Immature natural killer cell (primary cell): ENCODE measurements around the gene NRXN3. TPM values are rescaled to one million over a fixed set of nuclear protein-coding genes. Genes with fewer than 3 reads are reported as not detected.

Source experiments
- DNase-seq, 3 donors: peaks; one replicate each; pipeline ENCODE4 v3.0.0; 2022; ENCODE audit warnings: mixed read lengths in 1 of 3
- H3K27ac Mint-ChIP-seq, 6 donors: one replicate each; pipeline ENCODE4 v1.8.0; 2020; ENCODE audit warnings: mixed read lengths in 6 of 6, mild to moderate bottlenecking in 5 of 6, inconsistent platforms in 4 of 6, moderate library complexity in 3 of 6
- H3K27me3 Mint-ChIP-seq, 3 donors: one replicate each; pipeline ENCODE4 v1.8.0; 2020 to 2021; ENCODE audit warnings: low read depth in 3 of 3, mild to moderate bottlenecking in 3 of 3, mixed read lengths in 3 of 3, moderate library complexity in 3 of 3, inconsistent platforms in 1 of 3
- H3K36me3 Mint-ChIP-seq, 3 donors: one replicate each; pipeline ENCODE4 v1.8.0; 2020; ENCODE audit warnings: mixed read lengths in 3 of 3, inconsistent platforms in 2 of 3, mild to moderate bottlenecking in 2 of 3
- H3K4me1 Mint-ChIP-seq, 2 donors: one replicate each; pipeline ENCODE4 v1.8.0; 2020; ENCODE audit warnings: inconsistent platforms in 2 of 2, mild to moderate bottlenecking in 2 of 2, mixed read lengths in 2 of 2, moderate library complexity in 1 of 2
- H3K4me3 Mint-ChIP-seq, 5 donors: one replicate each; pipeline ENCODE4 v1.8.0; 2020; ENCODE audit warnings: mild to moderate bottlenecking in 5 of 5, mixed read lengths in 5 of 5, inconsistent platforms in 3 of 5, moderate library complexity in 3 of 5
- H3K9me3 Mint-ChIP-seq, 6 donors: one replicate each; pipeline ENCODE4 v1.8.0; 2020; ENCODE audit warnings: mild to moderate bottlenecking in 6 of 6, mixed read lengths in 6 of 6, inconsistent platforms in 4 of 6, moderate library complexity in 3 of 6
- polyA plus RNA-seq, 3 donors: library from polyadenylated mRNA; unstranded; fragments of 300-500 nt; fragmentation: Illumina TruSeq; gene quantifications; one replicate each; pipeline ENCODE4 v1.2.3, GENCODE V29; 2021

NRXN3 gene
- polyA plus RNA-seq, 3 donors from 2014 or later = not detected

GRCh38 chr14:78840898-78841297, 670.7 kb downstream of the NRXN3 start:
- Mint-ChIP-seq H3K27me3 (peaks cover 0 to 2% (median 0%) of the 10 kb centered on the region in 3 donors), H3K36me3 (no peaks in the 10 kb centered on the region), H3K4me3 (no peak overlapping the region), H3K4me1 (no peaks in the 10 kb centered on the region), H3K27ac (no peak overlapping the region), H3K9me3 (peaks cover 2 to 9% (median 4%) of the 10 kb centered on the region in 6 donors)
- no peak for DNase-seq

- Mint-ChIP-seq H3K27ac (no peak overlapping the region), H3K36me3 (no peaks in the 10 kb centered on the region), H3K4me1 (no peaks in the 10 kb centered on the region), H3K4me3 (no peak overlapping the region), H3K27me3 (peaks cover 0 to 2% (median 0%) of the 10 kb centered on the region in 3 donors), H3K9me3 (peaks cover 0 to 14% (median 4%) of the 10 kb centered on the region in 6 donors)
- no peak for DNase-seq
Measured at GRCh38 chr14:78847801-78848200, 677.6 kb downstream of the NRXN3 start.

GRCh38 chr14:78848234-78848820, 678.2 kb downstream of the NRXN3 start:
- Mint-ChIP-seq H3K4me1 (no peaks in the 10 kb centered on the region), H3K4me3 (no peak overlapping the region), H3K27me3 (peaks cover 0 to 2% (median 0%) of the 10 kb centered on the region in 3 donors), H3K36me3 (no peaks in the 10 kb centered on the region), H3K9me3 (peaks cover 0 to 14% (median 4%) of the 10 kb centered on the region in 6 donors), H3K27ac (no peak overlapping the region)
- no peak for DNase-seq

GRCh38 chr14:78849952-78850351, 679.8 kb downstream of the NRXN3 start:
- H3K9me3 Mint-ChIP-seq = peaks cover 0 to 12% (median 3%) of the 10 kb centered on the region in 6 donors
- H3K36me3 Mint-ChIP-seq = no peaks in the 10 kb centered on the region
- DNase-seq = no peak
- H3K27me3 Mint-ChIP-seq = no peaks in the 10 kb centered on the region
- H3K27ac Mint-ChIP-seq = no peak overlapping the region
- H3K4me3 Mint-ChIP-seq = no peak overlapping the region
- H3K4me1 Mint-ChIP-seq = no peaks in the 10 kb centered on the region

GRCh38 chr14:78851189-78851588, 681.0 kb downstream of the NRXN3 start:
- no peak overlapping the region for H3K4me3 Mint-ChIP-seq
- no peaks in the 10 kb centered on the region for H3K4me1 Mint-ChIP-seq
- no peaks in the 10 kb centered on the region for H3K27me3 Mint-ChIP-seq
- no peak overlapping the region for H3K27ac Mint-ChIP-seq
- H3K36me3 Mint-ChIP-seq = no peaks in the 10 kb centered on the region
- H3K9me3 Mint-ChIP-seq = peaks cover 0 to 12% (median 2%) of the 10 kb centered on the region in 6 donors
- no peak for DNase-seq

GRCh38 chr14:78852040-78852439, 681.9 kb downstream of the NRXN3 start:
- Mint-ChIP-seq H3K36me3 (no peaks in the 10 kb centered on the region), H3K4me3 (no peak overlapping the region), H3K9me3 (peaks cover 0 to 12% (median 4%) of the 10 kb centered on the region in 6 donors), H3K4me1 (no peaks in the 10 kb centered on the region), H3K27me3 (no peaks in the 10 kb centered on the region), H3K27ac (no peak overlapping the region)
- no peak for DNase-seq

GRCh38 chr14:78857974-78858373, 687.8 kb downstream of the NRXN3 start:
- Mint-ChIP-seq H3K36me3 (no peaks in the 10 kb centered on the region), H3K27ac (no peak overlapping the region), H3K9me3 (peaks cover 0 to 11% (median 3%) of the 10 kb centered on the region in 6 donors)

GRCh38 chr14:78863143-78863542, 693.0 kb downstream of the NRXN3 start:
- DNase-seq = no peak
- Mint-ChIP-seq H3K36me3 (no peaks in the 10 kb centered on the region), H3K27me3 (no peaks in the 10 kb centered on the region), H3K4me3 (no peak overlapping the region), H3K9me3 (peaks cover 0 to 11% (median 5%) of the 10 kb centered on the region in 6 donors), H3K4me1 (no peaks in the 10 kb centered on the region), H3K27ac (no peak overlapping the region)

More at GRCh38 chr14:78857974-78858373, 687.8 kb downstream of the NRXN3 start:
- H3K4me1 Mint-ChIP-seq = no peaks in the 10 kb centered on the region
- H3K4me3 Mint-ChIP-seq = no peak overlapping the region
- DNase-seq = no peak
- H3K27me3 Mint-ChIP-seq = no peaks in the 10 kb centered on the region

GRCh38 chr14:78872837-78873236, 702.7 kb downstream of the NRXN3 start:
- H3K27ac Mint-ChIP-seq = no peak overlapping the region
- no peaks in the 10 kb centered on the region for H3K36me3 Mint-ChIP-seq
- no peak for DNase-seq
- H3K27me3 Mint-ChIP-seq = peaks cover 0 to 3% (median 1%) of the 10 kb centered on the region in 3 donors
- H3K4me1 Mint-ChIP-seq = no peaks in the 10 kb centered on the region
- peaks cover 0 to 16% (median 0%) of the 10 kb centered on the region in 6 donors for H3K9me3 Mint-ChIP-seq
- no peak overlapping the region for H3K4me3 Mint-ChIP-seq

- H3K27me3 Mint-ChIP-seq = peaks cover 0 to 3% (median 1%) of the 10 kb centered on the region in 3 donors
- DNase-seq = no peak
- no peaks in the 10 kb centered on the region for H3K4me1 Mint-ChIP-seq
- no peaks in the 10 kb centered on the region for H3K36me3 Mint-ChIP-seq
- no peak overlapping the region for H3K4me3 Mint-ChIP-seq
- H3K9me3 Mint-ChIP-seq = peaks cover 0 to 16% (median 0%) of the 10 kb centered on the region in 6 donors
- H3K27ac Mint-ChIP-seq = no peak overlapping the region
Measured at GRCh38 chr14:78873581-78873980, 703.4 kb downstream of the NRXN3 start.

GRCh38 chr14:78875049-78875448, 704.9 kb downstream of the NRXN3 start:
- Mint-ChIP-seq H3K4me1 (no peaks in the 10 kb centered on the region), H3K36me3 (no peaks in the 10 kb centered on the region), H3K27ac (no peak overlapping the region), H3K4me3 (no peak overlapping the region), H3K27me3 (peaks cover 0 to 3% (median 1%) of the 10 kb centered on the region in 3 donors), H3K9me3 (peaks cover 0 to 11% (median 0%) of the 10 kb centered on the region in 6 donors)
- no peak for DNase-seq

- no peak overlapping the region for H3K27ac Mint-ChIP-seq
- DNase-seq = no peak
- no peaks in the 10 kb centered on the region for H3K36me3 Mint-ChIP-seq
- H3K4me1 Mint-ChIP-seq = no peaks in the 10 kb centered on the region
- H3K4me3 Mint-ChIP-seq = no peak overlapping the region
- H3K9me3 Mint-ChIP-seq = peaks cover 0 to 28% (median 6%) of the 10 kb centered on the region in 6 donors
- H3K27me3 Mint-ChIP-seq = no peaks in the 10 kb centered on the region
Measured at GRCh38 chr14:78885884-78886283, 715.7 kb downstream of the NRXN3 start.

- Mint-ChIP-seq H3K9me3 (peaks cover 4 to 11% (median 8%) of the 10 kb centered on the region in 6 donors), H3K27ac (no peak overlapping the region), H3K27me3 (peaks cover 0 to 1% (median 0%) of the 10 kb centered on the region in 3 donors), H3K36me3 (no peaks in the 10 kb centered on the region), H3K4me1 (no peaks in the 10 kb centered on the region), H3K4me3 (no peak overlapping the region)
- DNase-seq = no peak
Measured at GRCh38 chr14:78897443-78897842, 727.3 kb downstream of the NRXN3 start.

- no peak overlapping the region for H3K27ac Mint-ChIP-seq
- H3K36me3 Mint-ChIP-seq = peaks cover 0 to 4% (median 0%) of the 10 kb centered on the region in 3 donors
- DNase-seq = no peak
- no peaks in the 10 kb centered on the region for H3K4me1 Mint-ChIP-seq
- H3K9me3 Mint-ChIP-seq = peaks cover 0 to 7% (median 3%) of the 10 kb centered on the region in 6 donors
- H3K4me3 Mint-ChIP-seq = no peak overlapping the region
- peaks cover 0 to 4% (median 0%) of the 10 kb centered on the region in 3 donors for H3K27me3 Mint-ChIP-seq
Measured at GRCh38 chr14:78902010-78902623, 731.9 kb downstream of the NRXN3 start.
